Gastrocnemius medialis (tissue), 4 donors: ENCODE measurements around the gene SLC25A12. TPM values are rescaled to one million over a fixed set of nuclear protein-coding genes. Genes with fewer than 3 reads are reported as not detected.

Experiments used
- ATAC-seq, 2 donors: fragments of 150-250 bp; one replicate each; pipeline ENCODE4 v1.9.1; 2016
- DNase-seq, 2 donors: peaks; one replicate each; pipeline ENCODE4 v3.0.0-alpha.2; 2019
- H3K27ac ChIP-seq, 4 donors: fragments of 200-600 bp; sonication (generic); 1 replicate in 1 of 4; 2 replicates in 3 of 4; pipeline ENCODE4 v1.5.1; 2016 to 2018; ENCODE audit warnings: mild to moderate bottlenecking in 2 of 4, moderate library complexity in 1 of 4
- H3K27me3 ChIP-seq, 3 donors: fragments of 200-600 bp; sonication (generic) in 2 of 3; 1 replicate in 1 of 3; 2 replicates in 2 of 3; pipeline versions ENCODE4 v1.5.1 to v1.6.0; 2016 to 2019; ENCODE audit warnings: mild to moderate bottlenecking in 1 of 3, moderate library complexity in 1 of 3
- H3K36me3 ChIP-seq, 2 donors: fragments of 200-600 bp; sonication (generic) in 1 of 2; one replicate each; pipeline ENCODE4 v1.5.1; 2017 to 2018
- H3K4me1 ChIP-seq, 2 donors: fragments of 200-600 bp; sonication (generic) in 1 of 2; one replicate each; pipeline ENCODE4 v1.5.1; 2016 to 2017; ENCODE audit warnings: mild to moderate bottlenecking in 2 of 2
- H3K4me3 ChIP-seq, 4 donors: fragments of 200-600 bp; sonication (generic) in 3 of 4; 1 replicate in 1 of 4; 2 replicates in 3 of 4; pipeline ENCODE4 v1.5.1; 2016 to 2019; ENCODE audit warnings: mild to moderate bottlenecking in 2 of 4
- H3K9me3 ChIP-seq, 3 donors: fragments of 200-600 bp; sonication (generic) in 2 of 3; 1 replicate in 1 of 3; 2 replicates in 2 of 3; pipeline ENCODE4 v1.5.1; 2016 to 2019
- CTCF ChIP-seq, 5 experiments: fragments of 450-650 bp in 3 of 5; fragments of 200-600 bp in 2 of 5; sonication (generic) in 2 of 5; IDR thresholded peaks in 4 of 5; conservative IDR thresholded peaks in 1 of 5; 1 replicate in 4 of 5; 2 replicates in 1 of 5; pipeline ENCODE4 v1.5.1; 2016 to 2019; ENCODE audit warnings: antibody characterized with exemption in 5 of 5, mild to moderate bottlenecking in 3 of 5, moderate library complexity in 3 of 5
- POLR2A ChIP-seq, 2 donors: fragments of 450-650 bp; IDR thresholded peaks; one replicate each; pipeline ENCODE4 v1.6.1; 2017; ENCODE audit warnings: antibody characterized with exemption in 2 of 2, mild to moderate bottlenecking in 2 of 2, moderate library complexity in 2 of 2
- in situ Hi-C, 4 donors: fragments of 200-750 bp; cut with MboI; loops; one replicate each; pipeline versions ENCODE4 v1.15.0 to v1.8.0; 2017; ENCODE audit warnings: low sequenced_read_pairs in 4 of 4
- intact Hi-C: fragments of 100-400 bp; cut with DNase I; formaldehyde crosslinking; loops from one replicate; pipeline ENCODE4 v1.15.1; 2023; ENCODE audit warnings: low total_unique reads
- total RNA-seq, 4 donors: library from RNA; depleted of rRNA; stranded (reverse); fragments of >200 nt; gene quantifications; one replicate each; pipeline versions ENCODE4 v1.1.0 to v1.2.3, GENCODE V29; 2016

SLC25A12 gene
- total RNA-seq, 4 donors from 2014 or later: 54.2 to 91.3 (median 79.0) TPM

GRCh38 chr2:171882089-171882769, 11.8 kb downstream of the SLC25A12 start:
- Histone ChIP-seq H3K4me3 (no peak overlapping the region), H3K9me3 (no peaks in the 10 kb centered on the region), H3K27ac (peak overlapping the region; percentile 85 to 93 (median 89)), H3K27me3 (no peaks in the 10 kb centered on the region), H3K4me1 (peaks cover 37 to 48% of the 10 kb centered on the region in 2 donors), H3K36me3 (peaks cover 0 to 4% of the 10 kb centered on the region in 2 donors)
- intact Hi-C loops: no loop called here
- DNase-seq (no peak), ATAC-seq (peak in 1 of 2 donors; percentile 27)
- TF ChIP-seq CTCF (IDR thresholded peaks at IDR 0.05 in 4 of 5, conservative IDR thresholded peaks at IDR 0.05 in 1 of 5) (no peak), POLR2A (IDR thresholded peaks at IDR 0.05) (no peak)
- in situ Hi-C loops: no loop called here

DNA sequence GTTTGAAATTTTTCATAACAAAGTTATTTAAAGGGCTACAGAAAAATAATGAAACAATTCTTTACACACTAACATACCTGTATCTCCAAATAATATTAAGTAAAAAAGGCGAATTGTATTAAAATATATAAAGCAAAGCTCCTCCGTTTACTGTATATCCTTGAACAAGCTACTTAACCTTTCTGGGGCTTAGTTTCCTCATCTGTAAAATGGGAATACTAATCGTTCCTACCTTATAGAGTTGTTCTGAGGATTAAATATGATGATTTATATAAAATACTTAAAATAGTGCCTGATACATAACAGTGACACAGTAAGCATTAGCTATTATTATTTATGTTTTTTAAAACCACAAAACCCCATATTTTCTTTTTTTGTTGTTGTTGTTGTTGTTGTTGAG, 13.3 kb downstream of the SLC25A12 start:
- peak overlapping the region; percentile 85 to 93 (median 89) for H3K27ac ChIP-seq
- TF ChIP-seq POLR2A (IDR thresholded peaks at IDR 0.05) (no peak), CTCF (IDR thresholded peaks at IDR 0.05 in 4 of 5, conservative IDR thresholded peaks at IDR 0.05 in 1 of 5) (no peak)
- no peak overlapping the region for H3K4me3 ChIP-seq
- DNase-seq (no peak), ATAC-seq (no peak)
- H3K27me3 ChIP-seq: no peaks in the 10 kb centered on the region
- intact Hi-C loops (no loop called here), in situ Hi-C loops (no loop called here)
- peaks cover 42 to 52% of the 10 kb centered on the region in 2 donors for H3K4me1 ChIP-seq
- H3K9me3 ChIP-seq: no peaks in the 10 kb centered on the region
- peaks cover 0 to 4% of the 10 kb centered on the region in 2 donors for H3K36me3 ChIP-seq

- H3K4me3 ChIP-seq: no peak overlapping the region
- H3K9me3 ChIP-seq: no peaks in the 10 kb centered on the region
- H3K27ac ChIP-seq: peak overlapping the region; percentile 85 to 93 (median 89)
- intact Hi-C loops (no loop called here), in situ Hi-C loops (no loop called here)
- H3K27me3 ChIP-seq: no peaks in the 10 kb centered on the region
- H3K4me1 ChIP-seq: peaks cover 42 to 52% of the 10 kb centered on the region in 2 donors
- H3K36me3 ChIP-seq: peaks cover 0 to 4% of the 10 kb centered on the region in 2 donors
- ATAC-seq: no peak
- TF ChIP-seq POLR2A (IDR thresholded peaks at IDR 0.05): no peak
- TF ChIP-seq CTCF (IDR thresholded peaks at IDR 0.05 in 4 of 5, conservative IDR thresholded peaks at IDR 0.05 in 1 of 5): no peak
- no peak for DNase-seq
Observed at GRCh38 chr2:171879865-171880264, 14.2 kb downstream of the SLC25A12 start.

DNA sequence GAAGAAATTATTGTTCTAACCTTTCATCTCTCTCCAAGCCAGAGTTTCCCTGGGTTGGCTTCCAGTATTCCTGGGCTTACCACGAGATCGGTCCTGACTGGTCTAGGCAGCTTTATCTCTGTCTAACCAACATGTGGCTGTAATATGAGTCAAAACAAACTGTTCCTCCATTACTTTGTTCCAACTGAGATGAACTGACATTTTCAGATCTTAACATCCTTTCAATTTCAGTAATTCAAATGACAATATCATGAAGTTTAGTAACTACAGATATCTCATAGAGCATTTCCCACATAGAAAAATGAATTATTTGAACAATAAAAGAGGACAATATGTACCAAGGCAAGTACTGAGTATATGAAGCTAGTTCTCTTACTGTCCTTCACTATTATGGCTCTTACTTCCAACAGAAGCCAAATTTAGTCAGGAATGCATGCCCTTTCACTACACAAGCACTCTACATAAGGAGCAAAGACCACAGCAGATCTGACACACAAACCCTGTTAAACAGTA, 15.5 kb downstream of the SLC25A12 start:
- peak overlapping the region; percentile 85 to 93 (median 89) for H3K27ac ChIP-seq

More for the DNA sequence above, 15.5 kb downstream of the SLC25A12 start:
- intact Hi-C loops: no loop called here
- TF ChIP-seq POLR2A (IDR thresholded peaks at IDR 0.05) (peak in 1 of 2 donors; percentile 19), CTCF (IDR thresholded peaks at IDR 0.05 in 4 of 5, conservative IDR thresholded peaks at IDR 0.05 in 1 of 5) (no peak)
- peak overlapping the region in 3 of 4 donors; percentile 17 to 24 (median 19) for H3K4me3 ChIP-seq
- H3K36me3 ChIP-seq: no peaks in the 10 kb centered on the region
- in situ Hi-C loops: no loop called here
- DNase-seq: peak; percentile 56 to 68
- no peaks in the 10 kb centered on the region for H3K9me3 ChIP-seq
- no peaks in the 10 kb centered on the region for H3K27me3 ChIP-seq
- H3K4me1 ChIP-seq: peaks cover 42 to 52% of the 10 kb centered on the region in 2 donors
- ATAC-seq: peak; percentile 97 to 99
